ENCODE measurements around the gene NDUFAF5. TPM values are rescaled to one million over a fixed set of nuclear protein-coding genes. Genes with fewer than 3 reads are reported as not detected.
"Not testable (repeated sequence)": the region's sequence is repeated elsewhere in the genome, so short reads cannot be mapped to it uniquely, and the experiment has no call there.

NDUFAF5 gene
- total and polyA plus RNA-seq, 8 donors, result 19.5 to 29.4 (median 25.3) TPM

DNA sequence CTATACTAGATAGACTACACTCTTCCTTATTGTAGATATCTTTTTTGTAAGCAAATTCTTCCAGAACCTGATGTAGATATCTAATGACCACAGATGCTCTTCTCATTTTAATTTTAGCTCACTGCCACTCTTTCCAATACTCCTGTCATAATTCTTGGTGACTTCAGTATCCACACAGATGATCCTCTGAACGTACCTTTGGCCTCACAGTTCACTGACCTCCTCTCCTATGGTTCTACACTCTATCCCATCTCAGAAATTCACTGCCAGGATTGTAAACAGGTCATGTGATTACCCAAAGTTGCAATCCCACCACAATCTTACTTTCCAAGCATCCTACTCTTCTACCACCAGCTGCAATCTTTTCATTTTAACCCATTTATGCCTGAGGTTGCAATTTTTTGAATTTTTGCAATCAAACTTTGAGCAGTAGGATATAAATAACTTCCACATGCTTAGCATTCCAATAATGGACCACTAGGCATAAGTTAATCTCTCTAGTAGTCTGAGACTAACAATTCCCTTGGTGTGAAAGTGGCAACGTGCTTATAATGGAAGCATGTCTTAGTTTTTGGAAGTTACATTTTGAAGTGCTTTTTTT, 31.3 kb upstream of the NDUFAF5 start:
- H3K27ac ChIP-seq, result no peak overlapping the region
- no peak for DNase-seq
- no peaks in the 10 kb centered on the region for H3K9me3 ChIP-seq
- no peak overlapping the region for H3K4me3 ChIP-seq
- ATAC-seq, result no peak
- TF ChIP-seq CTCF (IDR thresholded peaks at IDR 0.05), result no peak
- H3K27me3 ChIP-seq, result no peaks in the 10 kb centered on the region
- intact Hi-C loops (cut with DNase I), result no loop called here
- H3K36me3 ChIP-seq, result peaks cover 0 to 43% of the 10 kb centered on the region in 2 donors
- H3K4me1 ChIP-seq, result no peaks in the 10 kb centered on the region

GRCh38 chr20:13755809-13756208, 29.0 kb upstream of the NDUFAF5 start:
- ATAC-seq (no peak), DNase-seq (peak in 1 of 4 donors; percentile 6)
- Histone ChIP-seq H3K4me1 (no peaks in the 10 kb centered on the region), H3K9me3 (no peaks in the 10 kb centered on the region), H3K36me3 (peaks cover 0 to 58% of the 10 kb centered on the region in 2 donors), H3K27ac (no peak overlapping the region), H3K4me3 (no peak overlapping the region), H3K27me3 (no peaks in the 10 kb centered on the region)
- intact Hi-C loops (cut with DNase I), result no loop called here
- TF ChIP-seq CTCF (IDR thresholded peaks at IDR 0.05), result no peak

GRCh38 chr20:13756551-13756950, 28.3 kb upstream of the NDUFAF5 start:
- Histone ChIP-seq H3K36me3 (peaks cover 0 to 57% of the 10 kb centered on the region in 2 donors), H3K4me1 (no peaks in the 10 kb centered on the region), H3K27ac (no peak overlapping the region), H3K9me3 (no peaks in the 10 kb centered on the region), H3K27me3 (no peaks in the 10 kb centered on the region), H3K4me3 (no peak overlapping the region)
- no peak for TF ChIP-seq CTCF (IDR thresholded peaks at IDR 0.05)
- intact Hi-C loops (cut with DNase I), result no loop called here
- ATAC-seq (no peak), DNase-seq (no peak)

DNA sequence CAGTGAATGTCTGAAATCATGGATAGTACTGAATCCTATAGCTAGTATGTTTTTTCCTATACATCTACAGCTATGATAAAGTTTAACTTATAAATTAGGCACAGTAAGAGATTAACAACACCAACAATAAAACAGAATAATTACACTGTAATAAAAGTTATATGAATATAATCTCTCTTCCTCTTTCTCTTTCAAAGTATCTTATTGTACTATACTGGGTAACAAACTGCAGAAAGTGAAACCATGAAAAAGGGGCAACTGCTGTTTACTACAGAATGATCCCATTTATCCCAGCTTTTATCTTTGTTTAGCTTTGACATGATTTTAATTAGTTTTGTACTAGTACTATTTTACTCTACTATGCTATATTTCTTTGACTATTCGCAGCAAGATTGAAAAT, 25.9 kb upstream of the NDUFAF5 start:
- Histone ChIP-seq H3K9me3 (no peaks in the 10 kb centered on the region), H3K4me1 (no peaks in the 10 kb centered on the region), H3K36me3 (peaks cover 0 to 55% of the 10 kb centered on the region in 2 donors), H3K27ac (no peak overlapping the region), H3K4me3 (no peak overlapping the region), H3K27me3 (no peaks in the 10 kb centered on the region)
- TF ChIP-seq CTCF (IDR thresholded peaks at IDR 0.05), result no peak
- no peak for DNase-seq
- ATAC-seq, result no peak
- intact Hi-C loops (cut with DNase I), result no loop called here

DNA sequence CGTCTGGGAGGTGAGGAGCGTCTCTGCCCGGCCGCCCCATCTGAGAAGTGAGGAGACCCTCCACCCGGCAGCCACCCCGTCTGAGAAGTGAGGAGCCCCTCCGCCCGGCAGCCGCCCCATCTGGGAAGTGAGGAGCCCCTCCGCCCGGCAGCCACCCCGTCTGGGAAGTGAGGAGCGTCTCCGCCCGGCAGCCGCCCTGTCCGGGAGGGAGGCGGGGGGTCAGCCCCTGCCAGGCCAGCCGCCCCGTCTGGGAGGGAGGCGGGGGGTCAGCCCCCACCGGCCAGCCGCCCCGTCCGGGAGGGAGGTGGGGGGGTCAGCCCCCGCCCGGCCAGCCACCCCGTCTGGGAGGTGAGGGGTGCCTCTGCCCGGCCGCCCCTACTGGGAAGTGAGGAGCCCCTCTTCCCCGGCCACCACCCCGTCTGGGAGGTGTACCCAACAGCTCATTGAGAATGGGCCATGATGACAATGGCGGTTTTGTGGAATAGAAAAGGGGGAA, 24.3 kb upstream of the NDUFAF5 start:
- DNase-seq; ATAC-seq; intact Hi-C loops (cut with DNase I); H3K27me3 ChIP-seq; H3K4me1 ChIP-seq; H3K27ac ChIP-seq; H3K9me3 ChIP-seq; H3K4me3 ChIP-seq: not testable (repeated sequence)
- peaks cover 0 to 67% of the 10 kb centered on the region in 2 donors for H3K36me3 ChIP-seq

GRCh38 chr20:13765299-13765698, 19.5 kb upstream of the NDUFAF5 start:
- H3K27ac ChIP-seq, result no peak overlapping the region
- peaks cover 0 to 78% of the 10 kb centered on the region in 2 donors for H3K36me3 ChIP-seq
- no peaks in the 10 kb centered on the region for H3K4me1 ChIP-seq
- peaks cover 0 to 5% of the 10 kb centered on the region in 2 donors for H3K9me3 ChIP-seq
- intact Hi-C loops (cut with DNase I), result no loop called here
- DNase-seq, result no peak
- no peak for TF ChIP-seq CTCF (IDR thresholded peaks at IDR 0.05)
- ATAC-seq, result no peak
- no peak overlapping the region for H3K4me3 ChIP-seq
- no peaks in the 10 kb centered on the region for H3K27me3 ChIP-seq
